HEK293 (cell line): ENCODE data around the gene PLEKHA4.

ENCODE experiments used
- CTCF ChIA-PET: fragments of 350-600 bp; formaldehyde crosslinking; extraction: SDS; loops from one replicate; lab custom pipeline; 2021; ENCODE audit warnings: antibody characterized with exemption; lab: Yijun Ruan, JAX
- POLR2A ChIA-PET: fragments of 300-600 bp; formaldehyde crosslinking; extraction: SDS; loops from one replicate; lab custom pipeline; 2020; ENCODE audit warnings: antibody characterized with exemption, inconsistent platforms; lab: Yijun Ruan, JAX
- H3K27ac ChIP-seq: fragments of 200-500 bp; sonication (Bioruptor generic); 2 replicates; pipeline ENCODE4 v1.5.1; 2014; ENCODE audit warnings: low read depth, low read length, control low read depth, inconsistent platforms; ENCODE audit errors: extremely low read depth
- H3K36me3 ChIP-seq, 2 experiments: fragments of 200-500 bp in 1 of 2; sonication (Bioruptor generic) in 1 of 2; 1 replicate in 1 of 2; 2 replicates in 1 of 2; pipeline ENCODE4 v1.5.1; 2014 to 2017; ENCODE audit warnings: inconsistent platforms in 2 of 2, low read length in 2 of 2; ENCODE audit not compliant: control insufficient read depth in 2 of 2, insufficient read depth in 1 of 2
- H3K4me1 ChIP-seq: fragments of 200-500 bp; sonication (Bioruptor generic); 2 replicates; pipeline ENCODE4 v1.5.1; 2014; ENCODE audit warnings: mild to moderate bottlenecking, low read length, inconsistent platforms; ENCODE audit not compliant: control insufficient read depth, insufficient read depth
- H3K4me3 ChIP-seq: 2 replicates; pipeline ENCODE4 v1.5.1; 2011; ENCODE audit warnings: low read depth, mild to moderate bottlenecking, control low read depth, low read length, moderate library complexity
- H3K9me3 ChIP-seq: fragments of 200-500 bp; sonication (Bioruptor generic); 2 replicates; pipeline ENCODE4 v1.5.1; 2014; ENCODE audit warnings: low read depth, low read length, inconsistent platforms; ENCODE audit not compliant: control insufficient read depth, insufficient read depth
- EGR2 ChIP-seq: fragments of 450-650 bp; formaldehyde crosslinking; IDR thresholded peaks from 2 replicates; pipeline ENCODE4 v1.5.1; 2016; ENCODE audit warnings: low read depth, missing biosample characterization, missing genetic modification characterization
- FEZF1 ChIP-seq: fragments of 450-650 bp; formaldehyde crosslinking; IDR thresholded peaks from 2 replicates; pipeline ENCODE4 v1.5.1; 2016; ENCODE audit warnings: missing biosample characterization, missing genetic modification characterization
- GFI1B ChIP-seq: fragments of 450-650 bp; formaldehyde crosslinking; IDR thresholded peaks from 2 replicates; pipeline ENCODE4 v1.5.1; 2016; ENCODE audit warnings: missing biosample characterization, missing genetic modification characterization
- KLF1 ChIP-seq: fragments of 450-650 bp; formaldehyde crosslinking; IDR thresholded peaks from 2 replicates; pipeline ENCODE4 v1.5.1; 2016; ENCODE audit warnings: missing biosample characterization, missing genetic modification characterization
- KLF7 ChIP-seq: fragments of 450-650 bp; formaldehyde crosslinking; IDR thresholded peaks from 2 replicates; pipeline ENCODE4 v1.5.1; 2016; ENCODE audit warnings: missing biosample characterization, missing genetic modification characterization, borderline replicate concordance
- MYNN ChIP-seq: fragments of 450-650 bp; formaldehyde crosslinking; IDR thresholded peaks from 2 replicates; pipeline ENCODE4 v1.5.1; 2016; ENCODE audit warnings: missing biosample characterization, missing genetic modification characterization, borderline replicate concordance
- RBAK ChIP-seq: fragments of 450-650 bp; formaldehyde crosslinking; IDR thresholded peaks from 2 replicates; pipeline ENCODE4 v1.5.1; 2016; ENCODE audit warnings: missing biosample characterization, missing genetic modification characterization
- YY1 ChIP-seq: fragments of 450-650 bp; formaldehyde crosslinking; IDR thresholded peaks from 2 replicates; pipeline ENCODE4 v1.5.1; 2018; ENCODE audit warnings: missing biosample characterization, missing genetic modification characterization
- ZBTB20 ChIP-seq: fragments of 450-650 bp; formaldehyde crosslinking; IDR thresholded peaks from 2 replicates; pipeline ENCODE4 v1.5.1; 2016; ENCODE audit warnings: missing biosample characterization, missing genetic modification characterization
- ZBTB48 ChIP-seq: fragments of 450-650 bp; formaldehyde crosslinking; IDR thresholded peaks from 2 replicates; pipeline ENCODE4 v1.5.1; 2016; ENCODE audit warnings: missing biosample characterization, missing genetic modification characterization
- ZIC2 ChIP-seq: fragments of 450-650 bp; formaldehyde crosslinking; IDR thresholded peaks from 2 replicates; pipeline ENCODE4 v1.5.1; 2016; ENCODE audit warnings: missing biosample characterization, missing genetic modification characterization
- ZNF114 ChIP-seq: fragments of 450-650 bp; formaldehyde crosslinking; IDR thresholded peaks from 2 replicates; pipeline ENCODE4 v1.5.0; 2017; ENCODE audit warnings: missing biosample characterization, missing genetic modification characterization
- ZNF133 ChIP-seq: fragments of 450-650 bp; formaldehyde crosslinking; IDR thresholded peaks from 2 replicates; pipeline ENCODE4 v1.5.1; 2016; ENCODE audit warnings: missing biosample characterization, missing genetic modification characterization
- ZNF138 ChIP-seq: fragments of 450-650 bp; formaldehyde crosslinking; IDR thresholded peaks from 2 replicates; pipeline ENCODE4 v1.5.1; 2016; ENCODE audit warnings: missing biosample characterization, missing genetic modification characterization, borderline replicate concordance
- ZNF146 ChIP-seq: fragments of 450-650 bp; formaldehyde crosslinking; IDR thresholded peaks from 2 replicates; pipeline ENCODE4 v1.5.1; 2016; ENCODE audit warnings: missing biosample characterization, missing genetic modification characterization
- ZNF214 ChIP-seq: fragments of 450-650 bp; formaldehyde crosslinking; IDR thresholded peaks from 2 replicates; pipeline ENCODE4 v1.5.1; 2017; ENCODE audit warnings: missing biosample characterization, mild to moderate bottlenecking, missing genetic modification characterization, borderline replicate concordance
- ZNF302 ChIP-seq: fragments of 450-650 bp; formaldehyde crosslinking; IDR thresholded peaks from 2 replicates; pipeline ENCODE4 v1.5.1; 2016; ENCODE audit warnings: missing biosample characterization, missing genetic modification characterization, low read depth
- ZNF391 ChIP-seq: fragments of 450-650 bp; formaldehyde crosslinking; IDR thresholded peaks from 2 replicates; pipeline ENCODE4 v1.5.1; 2016; ENCODE audit warnings: low read depth, missing biosample characterization, missing genetic modification characterization, borderline replicate concordance
- ZNF521 ChIP-seq: fragments of 450-650 bp; formaldehyde crosslinking; IDR thresholded peaks from 2 replicates; pipeline ENCODE4 v1.5.1; 2017; ENCODE audit warnings: missing biosample characterization, mild to moderate bottlenecking, missing genetic modification characterization
- ZNF548 ChIP-seq: fragments of 450-650 bp; formaldehyde crosslinking; IDR thresholded peaks from 2 replicates; pipeline ENCODE4 v1.5.1; 2016; ENCODE audit warnings: missing biosample characterization, missing genetic modification characterization
- ZNF571 ChIP-seq: fragments of 450-650 bp; formaldehyde crosslinking; IDR thresholded peaks from 2 replicates; pipeline ENCODE4 v1.5.0; 2017; ENCODE audit warnings: missing biosample characterization, missing genetic modification characterization
- ZNF621 ChIP-seq: fragments of 450-650 bp; formaldehyde crosslinking; IDR thresholded peaks from 2 replicates; pipeline ENCODE4 v1.5.1; 2017; ENCODE audit warnings: missing biosample characterization, missing genetic modification characterization
- ZNF624 ChIP-seq: fragments of 450-650 bp; formaldehyde crosslinking; IDR thresholded peaks from 2 replicates; pipeline ENCODE4 v1.5.1; 2017; ENCODE audit warnings: missing biosample characterization, missing genetic modification characterization
- ZSCAN16 ChIP-seq: fragments of 450-650 bp; formaldehyde crosslinking; IDR thresholded peaks from 2 replicates; pipeline ENCODE4 v1.5.1; 2016; ENCODE audit warnings: missing biosample characterization, missing genetic modification characterization
- TF ChIP-seq, protein P1 (sequence below): fragments of 450-650 bp; formaldehyde crosslinking; IDR thresholded peaks from 2 replicates; pipeline ENCODE4 v1.5.1; 2016; ENCODE audit warnings: missing biosample characterization, missing genetic modification characterization
- TF ChIP-seq, protein P2 (sequence below): IDR thresholded peaks from 2 replicates; pipeline ENCODE4 v1.6.1; 2011; ENCODE audit warnings: mild to moderate bottlenecking, low read depth, low read length, borderline replicate concordance
- TF ChIP-seq, protein P3 (sequence below): fragments of 450-650 bp; formaldehyde crosslinking; IDR thresholded peaks from 2 replicates; pipeline ENCODE4 v1.5.1; 2016; ENCODE audit warnings: missing biosample characterization, missing genetic modification characterization
- TF ChIP-seq, protein P4 (sequence below): fragments of 450-650 bp; formaldehyde crosslinking; IDR thresholded peaks from 2 replicates; pipeline ENCODE4 v1.5.1; 2016; ENCODE audit warnings: missing biosample characterization, missing genetic modification characterization
- TF ChIP-seq, protein P5 (sequence below): fragments of 450-650 bp; formaldehyde crosslinking; IDR thresholded peaks from 2 replicates; pipeline ENCODE4 v1.5.1; 2016; ENCODE audit warnings: missing biosample characterization, missing genetic modification characterization
- TF ChIP-seq, protein P6 (sequence below): fragments of 450-650 bp; formaldehyde crosslinking; IDR thresholded peaks from 2 replicates; pipeline ENCODE4 v1.5.1; 2016; ENCODE audit warnings: missing biosample characterization, missing genetic modification characterization

The PLEKHA4 gene

DNA sequence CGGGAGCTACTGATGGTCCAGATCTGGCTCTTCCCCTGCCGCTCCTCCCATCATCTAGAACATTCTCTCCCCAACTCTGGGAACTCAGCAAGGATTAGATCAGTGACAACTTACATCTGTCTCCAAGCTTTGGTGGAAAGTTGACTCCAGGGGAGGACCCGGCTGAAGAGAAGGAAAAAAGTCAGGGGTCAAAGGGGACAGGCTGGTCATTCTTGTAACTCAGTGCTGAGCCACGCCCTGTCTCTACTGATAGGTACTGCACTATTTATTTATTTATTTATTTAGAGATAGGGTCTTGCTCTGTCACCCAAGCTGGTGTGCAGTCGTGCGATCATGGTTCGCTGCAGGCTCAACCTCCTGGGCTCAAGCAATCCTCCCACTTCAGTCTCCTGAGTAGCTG is 14.3 kb downstream of the PLEKHA4 start:
- POLR2A ChIA-PET = no interaction called here
- TF ChIP-seq GFI1B (tag by site-specific recombination) (no peak), ZNF302 (tag by site-specific recombination) (no peak), ZNF621 (no peak), RBAK (tag by site-specific recombination) (no peak), MYNN (no peak), ZIC2 (tag by site-specific recombination) (no peak), ZBTB48 (no peak), KLF1 (tag by site-specific recombination) (no peak), ZNF391 (tag by site-specific recombination) (no peak), ZSCAN16 (tag by site-specific recombination) (no peak), ZNF624 (tag by site-specific recombination) (no peak)
- TF ChIP-seq, protein P1, sequence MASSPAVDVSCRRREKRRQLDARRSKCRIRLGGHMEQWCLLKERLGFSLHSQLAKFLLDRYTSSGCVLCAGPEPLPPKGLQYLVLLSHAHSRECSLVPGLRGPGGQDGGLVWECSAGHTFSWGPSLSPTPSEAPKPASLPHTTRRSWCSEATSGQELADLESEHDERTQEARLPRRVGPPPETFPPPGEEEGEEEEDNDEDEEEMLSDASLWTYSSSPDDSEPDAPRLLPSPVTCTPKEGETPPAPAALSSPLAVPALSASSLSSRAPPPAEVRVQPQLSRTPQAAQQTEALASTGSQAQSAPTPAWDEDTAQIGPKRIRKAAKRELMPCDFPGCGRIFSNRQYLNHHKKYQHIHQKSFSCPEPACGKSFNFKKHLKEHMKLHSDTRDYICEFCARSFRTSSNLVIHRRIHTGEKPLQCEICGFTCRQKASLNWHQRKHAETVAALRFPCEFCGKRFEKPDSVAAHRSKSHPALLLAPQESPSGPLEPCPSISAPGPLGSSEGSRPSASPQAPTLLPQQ (tag by site-specific recombination) = no peak
- TF ChIP-seq, protein P2, sequence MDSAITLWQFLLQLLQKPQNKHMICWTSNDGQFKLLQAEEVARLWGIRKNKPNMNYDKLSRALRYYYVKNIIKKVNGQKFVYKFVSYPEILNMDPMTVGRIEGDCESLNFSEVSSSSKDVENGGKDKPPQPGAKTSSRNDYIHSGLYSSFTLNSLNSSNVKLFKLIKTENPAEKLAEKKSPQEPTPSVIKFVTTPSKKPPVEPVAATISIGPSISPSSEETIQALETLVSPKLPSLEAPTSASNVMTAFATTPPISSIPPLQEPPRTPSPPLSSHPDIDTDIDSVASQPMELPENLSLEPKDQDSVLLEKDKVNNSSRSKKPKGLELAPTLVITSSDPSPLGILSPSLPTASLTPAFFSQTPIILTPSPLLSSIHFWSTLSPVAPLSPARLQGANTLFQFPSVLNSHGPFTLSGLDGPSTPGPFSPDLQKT = no peak
- TF ChIP-seq, protein P3, sequence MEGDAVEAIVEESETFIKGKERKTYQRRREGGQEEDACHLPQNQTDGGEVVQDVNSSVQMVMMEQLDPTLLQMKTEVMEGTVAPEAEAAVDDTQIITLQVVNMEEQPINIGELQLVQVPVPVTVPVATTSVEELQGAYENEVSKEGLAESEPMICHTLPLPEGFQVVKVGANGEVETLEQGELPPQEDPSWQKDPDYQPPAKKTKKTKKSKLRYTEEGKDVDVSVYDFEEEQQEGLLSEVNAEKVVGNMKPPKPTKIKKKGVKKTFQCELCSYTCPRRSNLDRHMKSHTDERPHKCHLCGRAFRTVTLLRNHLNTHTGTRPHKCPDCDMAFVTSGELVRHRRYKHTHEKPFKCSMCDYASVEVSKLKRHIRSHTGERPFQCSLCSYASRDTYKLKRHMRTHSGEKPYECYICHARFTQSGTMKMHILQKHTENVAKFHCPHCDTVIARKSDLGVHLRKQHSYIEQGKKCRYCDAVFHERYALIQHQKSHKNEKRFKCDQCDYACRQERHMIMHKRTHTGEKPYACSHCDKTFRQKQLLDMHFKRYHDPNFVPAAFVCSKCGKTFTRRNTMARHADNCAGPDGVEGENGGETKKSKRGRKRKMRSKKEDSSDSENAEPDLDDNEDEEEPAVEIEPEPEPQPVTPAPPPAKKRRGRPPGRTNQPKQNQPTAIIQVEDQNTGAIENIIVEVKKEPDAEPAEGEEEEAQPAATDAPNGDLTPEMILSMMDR = no peak
- TF ChIP-seq, protein P4, sequence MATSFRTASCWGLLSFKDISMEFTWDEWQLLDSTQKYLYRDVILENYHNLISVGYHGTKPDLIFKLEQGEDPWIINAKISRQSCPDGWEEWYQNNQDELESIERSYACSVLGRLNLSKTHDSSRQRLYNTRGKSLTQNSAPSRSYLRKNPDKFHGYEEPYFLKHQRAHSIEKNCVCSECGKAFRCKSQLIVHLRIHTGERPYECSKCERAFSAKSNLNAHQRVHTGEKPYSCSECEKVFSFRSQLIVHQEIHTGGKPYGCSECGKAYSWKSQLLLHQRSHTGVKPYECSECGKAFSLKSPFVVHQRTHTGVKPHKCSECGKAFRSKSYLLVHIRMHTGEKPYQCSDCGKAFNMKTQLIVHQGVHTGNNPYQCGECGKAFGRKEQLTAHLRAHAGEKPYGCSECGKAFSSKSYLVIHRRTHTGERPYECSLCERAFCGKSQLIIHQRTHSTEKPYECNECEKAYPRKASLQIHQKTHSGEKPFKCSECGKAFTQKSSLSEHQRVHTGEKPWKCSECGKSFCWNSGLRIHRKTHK (tag by site-specific recombination) = no peak
- TF ChIP-seq, protein P5, sequence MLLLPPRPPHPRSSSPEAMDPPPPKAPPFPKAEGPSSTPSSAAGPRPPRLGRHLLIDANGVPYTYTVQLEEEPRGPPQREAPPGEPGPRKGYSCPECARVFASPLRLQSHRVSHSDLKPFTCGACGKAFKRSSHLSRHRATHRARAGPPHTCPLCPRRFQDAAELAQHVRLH = no peak
- TF ChIP-seq, protein P6, sequence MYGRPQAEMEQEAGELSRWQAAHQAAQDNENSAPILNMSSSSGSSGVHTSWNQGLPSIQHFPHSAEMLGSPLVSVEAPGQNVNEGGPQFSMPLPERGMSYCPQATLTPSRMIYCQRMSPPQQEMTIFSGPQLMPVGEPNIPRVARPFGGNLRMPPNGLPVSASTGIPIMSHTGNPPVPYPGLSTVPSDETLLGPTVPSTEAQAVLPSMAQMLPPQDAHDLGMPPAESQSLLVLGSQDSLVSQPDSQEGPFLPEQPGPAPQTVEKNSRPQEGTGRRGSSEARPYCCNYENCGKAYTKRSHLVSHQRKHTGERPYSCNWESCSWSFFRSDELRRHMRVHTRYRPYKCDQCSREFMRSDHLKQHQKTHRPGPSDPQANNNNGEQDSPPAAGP (tag by site-specific recombination) = no peak
- H3K9me3 ChIP-seq = no peaks in the 10 kb centered on the region
- no peak overlapping the region for H3K27ac ChIP-seq
- no peak overlapping the region for H3K4me3 ChIP-seq
- H3K4me1 ChIP-seq = no peaks in the 10 kb centered on the region; the same call in 1 of the 2 replicates
- CTCF ChIA-PET = interaction anchor here (0.5 to 4.3 kb wide), 5 partner anchors 9 to 59 kb away, joined by 3 to 37 read pairs (median 3); no protein-coding TSS in a partner anchor
- H3K36me3 ChIP-seq = no peaks in the 10 kb centered on the region

DNA sequence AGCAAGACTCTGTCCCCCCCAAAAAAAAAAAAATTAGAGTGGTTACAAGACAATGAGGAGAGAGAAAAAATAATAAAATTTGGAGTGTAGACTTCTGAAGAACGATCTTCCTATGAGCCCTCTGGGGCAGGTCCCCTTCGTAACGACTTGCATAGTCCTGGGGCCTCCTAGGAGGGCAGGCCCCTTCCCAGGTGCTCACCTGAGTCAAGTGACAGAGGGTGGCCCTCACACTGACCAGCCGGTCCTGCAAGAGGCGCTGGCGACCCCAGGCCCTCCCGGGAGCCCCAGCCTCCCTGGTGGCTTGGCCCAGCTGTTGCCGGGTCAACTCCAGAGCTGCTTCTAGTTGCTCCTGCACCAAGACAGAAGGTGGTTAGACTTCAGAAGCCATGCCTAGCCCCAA is 14.9 kb downstream of the PLEKHA4 start:
- Histone ChIP-seq H3K9me3 (no peaks in the 10 kb centered on the region), H3K27ac (no peak overlapping the region), H3K36me3 (no peaks in the 10 kb centered on the region), H3K4me3 (no peak overlapping the region), H3K4me1 (no peaks in the 10 kb centered on the region; the same call in 1 of the 2 replicates)
- ChIA-PET POLR2A (interaction anchor here (2.5 kb wide), 1 partner anchor 19 kb away, joined by 13 read pairs; the partner anchor contains the start of gene PPP1R15A), CTCF (interaction anchor here (0.6 to 4.3 kb wide), 4 partner anchors 9 to 63 kb away, joined by 3 to 37 read pairs (median 4); no protein-coding TSS in a partner anchor)
- TF ChIP-seq FEZF1 (tag by site-specific recombination) (no peak), ZNF521 (tag by site-specific recombination) (no peak), KLF1 (tag by site-specific recombination) (no peak), ZNF114 (tag by site-specific recombination) (no peak), ZNF133 (tag by site-specific recombination) (no peak), YY1 (tag by site-specific recombination) (no peak), ZBTB20 (no peak), EGR2 (no peak), KLF7 (tag by site-specific recombination) (no peak), ZNF548 (tag by site-specific recombination) (no peak), ZNF146 (tag by site-specific recombination) (no peak), ZNF214 (no peak), ZNF138 (no peak), ZNF302 (tag by site-specific recombination) (no peak), ZNF571 (tag by site-specific recombination) (no peak)
